ENCODE results near the gene INPP1.

INPP1 gene

GRCh38 chr2:190365499-190366204 lies 22.3 kb downstream of the INPP1 start:
- no peak for DNase-seq

- no peak for DNase-seq
These were observed 22.9 kb downstream of the INPP1 start for GRCh38 chr2:190366248-190366753.

DNA sequence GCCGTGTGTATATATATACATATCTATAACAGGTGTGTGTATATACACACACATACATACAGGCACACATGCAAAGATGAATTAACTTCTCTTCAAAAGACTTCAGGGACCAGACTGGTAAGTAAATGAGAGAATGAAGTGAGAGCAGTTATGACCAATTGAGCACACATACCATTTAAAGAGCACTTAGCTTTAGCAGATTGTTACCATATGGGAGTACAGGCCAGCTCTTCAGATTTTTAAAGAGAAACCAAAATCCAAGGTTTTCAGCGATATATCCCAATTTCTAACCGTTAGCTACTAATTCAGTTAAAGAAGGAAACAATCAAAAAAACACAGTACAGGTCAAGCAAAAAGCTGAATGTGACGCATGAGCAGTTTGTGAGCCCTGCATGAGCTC lies 23.7 kb downstream of the INPP1 start:
- DNase-seq, result no peak

- DNase-seq, result no peak
These were observed 26.2 kb downstream of the INPP1 start for GRCh38 chr2:190369635-190370034.

GRCh38 chr2:190376083-190376482 lies 32.7 kb downstream of the INPP1 start:
- no peak for DNase-seq

DNA sequence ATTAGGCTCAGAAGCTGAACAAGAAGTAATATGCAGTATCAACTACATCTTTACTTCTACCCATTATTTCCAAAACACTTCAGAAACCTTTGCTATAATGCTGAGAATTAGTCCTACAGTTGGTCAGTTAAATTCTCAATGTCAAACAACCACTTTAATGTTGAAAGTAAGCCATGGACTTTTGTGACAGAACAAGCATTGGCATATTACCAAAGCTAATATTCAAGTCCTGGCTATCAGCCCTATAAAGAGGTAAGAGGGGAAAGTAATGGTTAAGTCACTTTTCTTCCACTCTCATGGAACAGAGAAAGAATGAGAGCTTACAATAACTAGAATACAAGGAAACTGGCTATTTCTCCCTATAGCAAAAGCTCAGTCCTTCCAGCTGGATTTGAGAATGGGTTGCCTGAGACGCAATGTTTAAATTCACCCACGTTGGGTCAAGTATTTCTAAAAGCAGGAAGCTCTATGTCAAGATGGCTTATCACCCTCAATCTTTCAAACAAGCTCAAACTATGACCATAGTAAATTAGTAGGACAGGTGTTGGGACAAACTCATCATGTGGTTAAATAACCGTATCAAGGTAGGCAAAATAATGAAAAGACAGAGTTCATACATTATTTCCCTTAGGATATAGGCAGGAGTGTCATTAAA lies 33.3 kb downstream of the INPP1 start:
- DNase-seq, result no peak

- DNase-seq, result no peak
These were observed 35.5 kb downstream of the INPP1 start for GRCh38 chr2:190378880-190379237.

- DNase-seq, result peak; percentile 68
These were observed 36.0 kb downstream of the INPP1 start for GRCh38 chr2:190379249-190379964.

DNA sequence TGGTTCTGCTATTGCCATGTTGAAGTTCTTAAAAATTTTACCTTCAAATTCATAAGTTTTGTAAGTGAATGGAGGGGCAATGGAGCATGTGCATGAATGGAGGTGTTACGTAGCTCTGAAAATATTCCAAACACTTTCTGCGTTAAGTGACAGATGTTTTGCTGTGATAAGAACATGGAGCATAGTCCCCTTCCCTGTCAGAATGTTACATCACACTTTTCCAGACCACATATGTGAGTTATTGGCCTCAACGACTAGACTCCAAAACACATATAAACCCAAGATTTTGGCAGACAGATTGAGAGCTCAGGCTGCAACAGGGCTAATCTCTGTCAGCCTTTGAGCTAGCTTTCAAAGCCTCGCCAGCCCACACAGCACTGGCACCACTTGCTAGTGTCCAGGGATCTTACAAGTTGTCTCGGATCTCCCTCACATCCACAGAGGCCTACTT lies 37.6 kb downstream of the INPP1 start:
- no peak for DNase-seq

GRCh38 chr2:190382851-190383250 lies 39.5 kb downstream of the INPP1 start:
- DNase-seq, result no peak

DNA sequence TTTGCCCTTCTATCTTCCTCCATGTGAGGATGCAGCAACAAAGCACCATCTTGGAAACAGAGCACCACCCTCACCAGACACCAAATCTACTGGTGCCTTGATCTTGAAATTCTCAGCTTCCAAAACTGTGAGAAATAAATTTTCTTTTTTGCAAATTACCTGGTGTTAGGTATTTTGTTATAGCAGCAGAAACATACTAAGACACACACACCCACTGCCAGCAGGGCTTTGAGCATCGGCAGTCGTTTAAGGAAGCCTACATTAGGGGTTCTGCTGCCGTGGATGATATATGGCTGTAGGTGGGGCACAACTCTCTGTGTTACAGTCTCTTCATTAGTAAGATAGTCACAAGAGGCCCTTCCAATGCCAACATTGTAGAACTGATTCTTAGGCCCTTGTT lies 44.0 kb downstream of the INPP1 start:
- DNase-seq, result no peak

GRCh38 chr2:190396271-190396670 lies 52.9 kb downstream of the INPP1 start:
- DNase-seq, result no peak

DNA sequence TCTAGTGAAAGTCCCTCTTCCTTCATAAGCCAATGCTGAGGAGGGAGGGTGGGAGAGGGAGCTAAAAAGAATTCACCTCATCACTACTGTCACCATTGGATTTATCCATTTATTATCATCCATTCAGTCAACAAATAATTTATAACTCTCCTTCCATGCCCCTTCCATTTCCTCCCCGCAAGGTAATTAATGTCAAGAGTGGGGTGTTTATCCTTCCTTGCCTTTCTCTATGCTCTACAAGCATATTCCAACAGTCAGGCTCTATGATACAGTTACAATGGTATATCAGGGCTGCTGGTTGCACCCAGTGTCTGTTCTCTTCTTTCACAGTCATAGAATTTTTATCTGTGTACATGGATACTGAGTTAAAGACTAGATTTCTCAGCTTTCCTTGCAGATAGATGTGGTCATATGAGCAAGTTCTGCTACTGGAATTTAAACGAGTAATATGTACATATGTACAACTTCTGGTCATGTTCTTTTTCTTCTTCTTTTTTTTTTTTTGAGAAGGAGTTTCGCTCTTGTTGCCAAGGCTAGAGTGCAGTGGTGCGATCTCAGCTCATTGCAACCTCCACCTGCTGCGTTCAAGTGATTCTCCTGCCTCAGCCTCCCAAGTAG lies 59.7 kb downstream of the INPP1 start:
- DNase-seq, result no peak

GRCh38 chr2:190404487-190404886 lies 61.1 kb downstream of the INPP1 start:
- DNase-seq, result no peak

- no peak for DNase-seq
These were observed 61.7 kb downstream of the INPP1 start for GRCh38 chr2:190405070-190405469.

DNA sequence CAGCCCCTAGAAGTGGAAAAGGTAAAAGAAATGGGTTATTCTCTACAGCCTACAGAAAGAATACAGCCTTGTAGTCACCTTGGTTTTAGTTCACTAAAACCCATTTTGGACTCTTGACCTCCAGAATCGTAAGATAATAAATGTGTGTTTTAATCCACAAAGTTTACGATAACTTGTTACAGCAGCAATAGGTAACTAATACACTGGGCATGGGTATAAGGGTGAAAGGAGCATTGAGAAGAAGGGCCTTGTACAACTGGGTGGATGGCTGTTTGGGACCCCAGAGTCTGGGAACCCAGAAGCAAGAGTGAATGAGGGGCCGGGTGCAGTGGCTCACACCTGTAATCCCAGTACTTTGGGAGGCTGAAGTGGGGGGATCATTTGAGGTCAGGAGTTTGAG lies 62.6 kb downstream of the INPP1 start:
- DNase-seq, result no peak

DNA sequence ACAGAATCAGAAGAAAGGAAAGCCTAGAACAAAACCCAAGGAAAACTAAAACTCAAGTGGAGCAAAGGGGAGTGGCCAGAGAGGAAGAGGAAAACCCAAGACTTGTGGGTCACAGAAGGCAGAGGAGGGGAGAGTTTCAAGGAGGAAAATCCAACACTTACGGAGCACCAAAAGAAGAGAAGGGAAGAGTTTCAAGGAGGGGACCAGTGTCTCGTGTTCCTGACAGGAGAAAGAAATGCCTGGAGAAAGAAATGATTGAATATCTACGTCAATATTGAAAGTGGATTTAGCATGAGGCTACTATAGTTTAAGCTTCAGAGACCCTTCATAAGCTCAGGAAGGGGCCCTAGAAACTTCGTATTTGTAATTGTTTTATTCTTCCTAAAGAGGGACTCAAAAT lies 63.4 kb downstream of the INPP1 start:
- DNase-seq, result no peak

GRCh38 chr2:190407246-190407661 lies 63.9 kb downstream of the INPP1 start:
- no peak for DNase-seq

- DNase-seq, result peak; percentile 40
These were observed 64.5 kb downstream of the INPP1 start, which contains the start of gene MFSD6 for GRCh38 chr2:190407662-190408537. MFSD6 (plus strand) TSS chr2:190408355; CDS start chr2:190436030, 27,675 bp downstream.

DNA sequence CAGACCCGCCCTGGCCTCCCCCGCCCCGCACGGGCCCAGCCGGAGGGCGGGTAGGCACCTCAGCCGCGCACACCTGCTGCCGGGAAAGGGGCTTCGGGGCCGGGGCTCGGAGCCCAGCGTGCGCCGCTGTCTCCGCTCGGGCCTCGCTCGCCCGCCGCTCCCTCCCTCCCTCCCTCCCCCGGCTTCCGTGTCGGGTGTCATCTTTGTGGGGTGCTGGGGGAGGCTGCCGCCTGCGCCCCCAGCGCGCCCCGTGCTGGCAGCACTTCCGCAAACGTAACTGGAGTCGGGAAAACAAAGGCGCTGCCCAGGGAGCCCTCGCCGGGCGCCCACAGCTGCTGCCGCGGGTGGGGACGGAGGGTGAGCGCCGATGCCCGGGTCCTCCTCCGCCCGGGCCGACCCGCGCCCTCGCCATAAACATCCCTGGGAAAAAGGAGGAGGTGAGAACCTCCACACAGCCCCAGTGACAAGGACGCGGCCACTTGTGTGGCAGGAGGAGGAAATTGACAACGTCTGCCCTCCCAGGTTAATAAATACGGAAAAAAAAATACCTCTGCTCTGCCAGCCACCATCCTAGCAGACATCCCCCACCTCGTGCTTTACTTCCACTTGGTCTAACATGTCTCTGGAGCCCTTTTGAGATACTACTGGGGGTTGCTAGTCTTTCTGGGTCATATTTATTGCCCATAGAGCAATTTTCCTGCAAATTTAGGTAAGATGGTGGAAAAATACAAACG lies 65.3 kb downstream of the INPP1 start:
- peak; percentile 41 for DNase-seq

- no peak for DNase-seq
These were observed 66.2 kb downstream of the INPP1 start for GRCh38 chr2:190409616-190410015.
